LoVo (cell line): ENCODE measurements around the gene SNRNP35.
"Not testable (repeated sequence)": the region's sequence is repeated elsewhere in the genome, so short reads cannot be mapped to it uniquely, and the experiment has no call there.

Experiments used
- DNase-seq: peaks from one replicate; pipeline ENCODE4 v3.0.0-alpha.2; 2016; ENCODE audit warnings: low spot score

SNRNP35 gene

GRCh38 chr12:123489580-123489979 is 31.6 kb downstream of the SNRNP35 start:
- no peak for DNase-seq

- DNase-seq: no peak
Measured at GRCh38 chr12:123490089-123490488, 32.1 kb downstream of the SNRNP35 start.

- DNase-seq: no peak
Measured at GRCh38 chr12:123491056-123491455, 33.1 kb downstream of the SNRNP35 start.

GRCh38 chr12:123491481-123491880 is 33.5 kb downstream of the SNRNP35 start:
- no peak for DNase-seq

- not testable (repeated sequence) for DNase-seq
Measured at GRCh38 chr12:123492339-123493039, 34.5 kb downstream of the SNRNP35 start.

- no peak for DNase-seq
Measured at GRCh38 chr12:123494124-123494851, 36.3 kb downstream of the SNRNP35 start.

GRCh38 chr12:123497065-123497464 is 39.1 kb downstream of the SNRNP35 start:
- no peak for DNase-seq

GRCh38 chr12:123498126-123498825 is 40.3 kb downstream of the SNRNP35 start:
- no peak for DNase-seq

GRCh38 chr12:123499332-123499731 is 41.4 kb downstream of the SNRNP35 start:
- DNase-seq: no peak

GRCh38 chr12:123502163-123502704 is 44.3 kb downstream of the SNRNP35 start:
- no peak for DNase-seq

GRCh38 chr12:123506059-123506842 is 48.3 kb downstream of the SNRNP35 start:
- no peak for DNase-seq

GRCh38 chr12:123506843-123507236 is 48.9 kb downstream of the SNRNP35 start:
- no peak for DNase-seq

GRCh38 chr12:123512838-123513665 is 55.1 kb downstream of the SNRNP35 start:
- DNase-seq: no peak

- no peak for DNase-seq
Measured at GRCh38 chr12:123513805-123514204, 55.9 kb downstream of the SNRNP35 start.

- not testable (repeated sequence) for DNase-seq
Measured at GRCh38 chr12:123514582-123515221, 56.8 kb downstream of the SNRNP35 start.

- DNase-seq: no peak
Measured at GRCh38 chr12:123516216-123516780, 58.4 kb downstream of the SNRNP35 start.
